GM21526 (cell line): ENCODE data around the gene SANBR.
"Not testable (repeated sequence)": the region's sequence is repeated elsewhere in the genome, so short reads cannot be mapped to it uniquely, and the experiment has no call there.

Experiments
- ATAC-seq: cut with Tn5 transposase; IDR thresholded peaks from one replicate; pipeline ENCODE4 v1.9.1; 2021; ENCODE audit warnings: moderate library complexity; ENCODE audit not compliant: unreplicated experiment, low FRiP score

SANBR gene

GRCh38 chr2:61065714-61066709 is at the start of gene SANBR:
SANBR (plus strand) TSS chr2:61065871; CDS start chr2:61070351, 4,480 bp downstream.
- peak; percentile 90 for ATAC-seq

GRCh38 chr2:61015976-61016375 is 49.7 kb upstream of the SANBR start:
- ATAC-seq: no peak

GRCh38 chr2:61016392-61017002 is 49.2 kb upstream of the SANBR start:
- ATAC-seq: peak; percentile 27

- peak; percentile 58 for ATAC-seq
These were observed 48.6 kb upstream of the SANBR start for GRCh38 chr2:61017003-61017555.

GRCh38 chr2:61017556-61018317 is 47.9 kb upstream of the SANBR start, which contains the start of the genes PEX13 and PUS10:
PEX13 (plus strand) TSS chr2:61017720; CDS start chr2:61017760, 40 bp downstream.
PUS10 (minus strand) TSS chr2:61018255; CDS start chr2:61011890, 6,365 bp downstream.
- peak; percentile 74 for ATAC-seq

GRCh38 chr2:61018318-61018755 is 47.3 kb upstream of the SANBR start:
- ATAC-seq: peak; percentile 5

GRCh38 chr2:61018798-61019197 is 46.9 kb upstream of the SANBR start:
- ATAC-seq: no peak

GRCh38 chr2:61021228-61021660 is 44.4 kb upstream of the SANBR start:
- no peak for ATAC-seq

GRCh38 chr2:61023670-61024069 is 42.0 kb upstream of the SANBR start:
- ATAC-seq: no peak

GRCh38 chr2:61029533-61029932 is 36.1 kb upstream of the SANBR start:
- no peak for ATAC-seq

- ATAC-seq: not testable (repeated sequence)
These were observed 31.1 kb upstream of the SANBR start for GRCh38 chr2:61034592-61034991.

GRCh38 chr2:61036643-61037042 is 29.0 kb upstream of the SANBR start:
- not testable (repeated sequence) for ATAC-seq

- ATAC-seq: no peak
These were observed 22.9 kb upstream of the SANBR start for GRCh38 chr2:61042807-61043206.

GRCh38 chr2:61044636-61045035 is 21.0 kb upstream of the SANBR start:
- ATAC-seq: no peak

- ATAC-seq: no peak
These were observed 20.4 kb upstream of the SANBR start for GRCh38 chr2:61045226-61045625.

GRCh38 chr2:61045999-61046398 is 19.7 kb upstream of the SANBR start:
- no peak for ATAC-seq

- no peak for ATAC-seq
These were observed 10.1 kb upstream of the SANBR start for GRCh38 chr2:61055557-61055956.

GRCh38 chr2:61057562-61057961 is 8.1 kb upstream of the SANBR start:
- no peak for ATAC-seq

GRCh38 chr2:61059382-61059781 is 6.3 kb upstream of the SANBR start:
- ATAC-seq: no peak

- ATAC-seq: no peak
These were observed 8.4 kb downstream of the SANBR start for GRCh38 chr2:61074100-61074499.
